Common myeloid progenitor, CD34-positive (primary cell): ENCODE results near the gene MAPK1.
"Not testable (repeated sequence)": the region's sequence is repeated elsewhere in the genome, so short reads cannot be mapped to it uniquely, and the experiment has no call there.

Experiments
- CTCF ChIA-PET: fragments of 350-600 bp; sonication (Branson Sonifier 250); formaldehyde crosslinking; loops from one replicate; lab custom pipeline; 2021; ENCODE audit warnings: antibody characterized with exemption; lab: Charles Lee
- POLR2A ChIA-PET: fragments of 350-600 bp; sonication (Branson Sonifier 250); formaldehyde crosslinking; loops from one replicate; lab custom pipeline; 2021; ENCODE audit warnings: antibody characterized with exemption; lab: Charles Lee
- DNase-seq, 3 donors: peaks; one replicate each; pipeline versions ENCODE4 v3.0.0 to v3.0.0-alpha.2; 2013
- H3K27ac ChIP-seq, 2 experiments: 1 replicate in 1 of 2; 2 replicates in 1 of 2; pipeline ENCODE4 v1.7.0; 2013; ENCODE audit warnings: inconsistent platforms in 2 of 2, low read length in 2 of 2, mild to moderate bottlenecking in 2 of 2, low read depth in 1 of 2, moderate library complexity in 1 of 2; ENCODE audit not compliant: severe bottlenecking in 2 of 2, insufficient read depth in 1 of 2, poor library complexity in 1 of 2
- H3K27me3 ChIP-seq, 5 experiments: replicated peaks in 2 of 5; 1 replicate in 3 of 5; 2 replicates in 2 of 5; pipeline versions ENCODE4 v1.6.1 to v1.7.0; 2013; ENCODE audit warnings: low read length in 4 of 5, mild to moderate bottlenecking in 2 of 5, moderate library complexity in 2 of 5, inconsistent platforms in 1 of 5; ENCODE audit not compliant: insufficient read depth in 5 of 5, control insufficient read depth in 4 of 5
- H3K36me3 ChIP-seq, 4 experiments: 1 replicate in 2 of 4; 2 replicates in 2 of 4; pipeline versions ENCODE4 v1.6.1 to v1.7.0; 2013; ENCODE audit warnings: low read length in 3 of 4, control low read depth in 1 of 4, mild to moderate bottlenecking in 1 of 4; ENCODE audit not compliant: control insufficient read depth in 4 of 4, insufficient read depth in 4 of 4
- H3K4me1 ChIP-seq, 4 experiments: 1 replicate in 3 of 4; 2 replicates in 1 of 4; pipeline versions ENCODE4 v1.6.1 to v1.7.1; 2013; ENCODE audit warnings: low read length in 3 of 4, mild to moderate bottlenecking in 3 of 4, control low read depth in 1 of 4, inconsistent platforms in 1 of 4, moderate library complexity in 1 of 4; ENCODE audit not compliant: control insufficient read depth in 4 of 4, insufficient read depth in 4 of 4; ENCODE audit errors: control extremely low read depth in 1 of 4
- H3K4me3 ChIP-seq, 7 experiments: 1 replicate in 4 of 7; 2 replicates in 3 of 7; pipeline versions ENCODE4 v1.5.1 to v1.7.0; 2013; ENCODE audit warnings: mild to moderate bottlenecking in 7 of 7, low read length in 6 of 7, moderate library complexity in 6 of 7, inconsistent platforms in 2 of 7, low read depth in 2 of 7, control low read depth in 1 of 7; ENCODE audit not compliant: insufficient read depth in 4 of 7, control insufficient read depth in 1 of 7; ENCODE audit errors: extremely low read depth in 1 of 7
- H3K9me3 ChIP-seq, 5 experiments: 1 replicate in 4 of 5; 2 replicates in 1 of 5; pipeline versions ENCODE4 v1.6.1 to v1.7.1; 2013; ENCODE audit warnings: low read length in 4 of 5, mild to moderate bottlenecking in 2 of 5, inconsistent platforms in 1 of 5, low read depth in 1 of 5, moderate library complexity in 1 of 5; ENCODE audit not compliant: control insufficient read depth in 4 of 5, insufficient read depth in 2 of 5; ENCODE audit errors: control extremely low read depth in 1 of 5
- WGBS: methylation state at CpG from one replicate; pipeline ENCODE4 v1.1.5; 2013; ENCODE audit not compliant: insufficient coverage; 5-methylcytosine and 5-hydroxymethylcytosine counted together

MAPK1 gene

GRCh38 chr22:21848057-21848456, 19.4 kb downstream of the MAPK1 start:
- POLR2A ChIA-PET, H3K27ac ChIP-seq, DNase-seq, H3K9me3 ChIP-seq, H3K4me3 ChIP-seq, H3K27me3 ChIP-seq, H3K4me1 ChIP-seq, H3K36me3 ChIP-seq: not testable (repeated sequence)
- no CpG with 5 or more reads among the region's 5 CpGs for WGBS
- CTCF ChIA-PET, result interaction anchor here (0.9 to 1.3 kb wide), 3 partner anchors 12 to 15 kb away, joined by 3 read pairs; no protein-coding TSS in a partner anchor

- H3K4me1 ChIP-seq, result peaks cover 0 to 4% (median 0%) of the 10 kb centered on the region in 4 experiments
- peaks cover 0 to 4% (median under 1%) of the 10 kb centered on the region in 4 experiments for H3K36me3 ChIP-seq
- no peak overlapping the region for H3K4me3 ChIP-seq
- ChIA-PET POLR2A (no interaction called here), CTCF (interaction anchor here (0.7 to 1.4 kb wide), 2 partner anchors 13 to 20 kb away, joined by 3 read pairs; no protein-coding TSS in a partner anchor)
- DNase-seq, result no peak
- H3K27me3 ChIP-seq, result no peaks in the 10 kb centered on the region
- H3K27ac ChIP-seq, result no peak overlapping the region
- no CpG with 5 or more reads among the region's 1 CpG for WGBS
- no peaks in the 10 kb centered on the region for H3K9me3 ChIP-seq
These were observed 21.6 kb downstream of the MAPK1 start for GRCh38 chr22:21845558-21846453.

GRCh38 chr22:21842946-21843345, 24.5 kb downstream of the MAPK1 start:
- Histone ChIP-seq H3K27ac (no peak overlapping the region), H3K4me3 (no peak overlapping the region), H3K9me3 (no peaks in the 10 kb centered on the region), H3K36me3 (peaks cover 0 to 4% (median under 1%) of the 10 kb centered on the region in 4 experiments), H3K27me3 (no peaks in the 10 kb centered on the region), H3K4me1 (no peaks in the 10 kb centered on the region)
- DNase-seq, result no peak
- ChIA-PET CTCF (interaction anchor here (2.1 kb wide), 1 partner anchor 18 kb away, joined by 5 read pairs; no protein-coding TSS in a partner anchor), POLR2A (no interaction called here)
- 100% methylated on average over 4 of the region's 6 CpGs for WGBS

- Histone ChIP-seq H3K27ac (no peak overlapping the region), H3K9me3 (no peaks in the 10 kb centered on the region), H3K36me3 (peaks cover 0 to 4% (median under 1%) of the 10 kb centered on the region in 4 experiments), H3K4me3 (no peak overlapping the region), H3K4me1 (peaks cover 0 to 9% (median 7%) of the 10 kb centered on the region in 4 experiments), H3K27me3 (no peaks in the 10 kb centered on the region)
- WGBS, result 100% methylated on average over 1 of the region's 2 CpGs
- POLR2A ChIA-PET, result no interaction called here
- CTCF ChIA-PET, result interaction anchor here (2.1 to 2.7 kb wide), 2 partner anchors 13 to 17 kb away, joined by 5 to 7 read pairs; no protein-coding TSS in a partner anchor
- no peak for DNase-seq
These were observed 26.0 kb downstream of the MAPK1 start for GRCh38 chr22:21841422-21841821.

- no peak for DNase-seq
- Histone ChIP-seq H3K9me3 (no peaks in the 10 kb centered on the region), H3K4me3 (no peak overlapping the region), H3K36me3 (peaks cover 0 to 4% (median under 1%) of the 10 kb centered on the region in 4 experiments), H3K27ac (no peak overlapping the region), H3K27me3 (no peaks in the 10 kb centered on the region), H3K4me1 (peaks cover 0 to 9% (median 7%) of the 10 kb centered on the region in 4 experiments)
- CTCF ChIA-PET, result interaction anchor here (0.7 to 2.7 kb wide), 2 partner anchors 15 to 27 kb away, joined by 3 to 7 read pairs; no protein-coding TSS in a partner anchor
- WGBS, result 100% methylated on average over 4 of the region's 8 CpGs
- POLR2A ChIA-PET, result no interaction called here
These were observed 27.1 kb downstream of the MAPK1 start for GRCh38 chr22:21840236-21840823.

- H3K9me3 ChIP-seq, result no peaks in the 10 kb centered on the region
- no CpG with 5 or more reads among the region's 1 CpG for WGBS
- ChIA-PET CTCF (interaction anchor here (1.5 to 2.7 kb wide), 2 partner anchors 9 to 15 kb away, joined by 3 to 7 read pairs; no protein-coding TSS in a partner anchor), POLR2A (no interaction called here)
- H3K4me1 ChIP-seq, result peaks cover 0 to 11% (median 8%) of the 10 kb centered on the region in 4 experiments
- no peak overlapping the region for H3K27ac ChIP-seq
- H3K4me3 ChIP-seq, result no peak overlapping the region
- no peaks in the 10 kb centered on the region for H3K27me3 ChIP-seq
- DNase-seq, result no peak
- H3K36me3 ChIP-seq, result peaks cover 0 to 4% (median under 1%) of the 10 kb centered on the region in 4 experiments
These were observed 27.7 kb downstream of the MAPK1 start for GRCh38 chr22:21839765-21840140.
